Measurements from ENCODE around the gene LY9.

DNA sequence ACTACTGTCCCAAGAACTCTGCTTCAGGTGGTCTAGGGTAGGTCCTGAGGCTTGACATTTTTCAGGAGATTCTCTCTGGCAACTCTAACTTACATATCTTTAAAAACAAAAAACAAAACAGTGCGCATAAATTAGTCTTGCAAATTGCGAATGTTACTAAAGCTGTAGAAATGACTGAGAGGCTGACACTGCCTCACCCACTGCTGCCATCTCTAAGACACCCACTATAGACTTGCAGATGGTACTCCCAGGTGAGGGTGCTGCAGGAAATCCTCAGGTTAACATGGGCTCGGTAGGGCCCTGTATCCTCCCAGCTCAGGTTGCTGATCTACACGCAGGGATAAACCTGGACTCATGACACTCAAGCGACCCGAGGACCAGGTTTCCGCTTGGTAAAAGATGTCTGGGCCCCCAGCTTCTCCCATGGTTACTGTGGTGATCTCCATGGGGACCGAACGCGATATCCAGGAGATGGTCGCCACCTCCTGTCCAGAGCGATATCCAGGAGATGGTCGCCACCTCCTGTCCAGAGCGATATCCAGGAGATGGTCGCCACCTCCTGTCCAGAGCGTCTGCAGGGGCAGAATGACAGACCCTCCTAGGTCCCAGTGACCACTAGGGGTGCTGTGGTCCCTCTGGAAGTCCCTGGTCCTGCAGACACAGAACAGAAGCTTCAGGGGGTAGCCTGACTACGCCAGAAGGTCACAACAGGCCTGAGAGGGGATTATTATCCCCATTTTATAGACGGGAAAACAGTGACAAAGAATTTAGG lies 16.2 kb upstream of the LY9 start:
- TF ChIP-seq CTCF (IDR thresholded peaks at IDR 0.05) = no peak
- no peak for TF ChIP-seq POLR2A (IDR thresholded peaks at IDR 0.05)

Data from lower leg skin (tissue), 3 donors.